ENCODE data around the gene ADAMTS17.

The ADAMTS17 gene

GRCh38 chr15:100141311-100142001 lies 200.3 kb downstream of the ADAMTS17 start:
- in situ Hi-C loops (cut with HindIII; ENCODE audit: low sequenced_read_pairs): no loop called here

GRCh38 chr15:100140527-100141308 lies 201.1 kb downstream of the ADAMTS17 start:
- in situ Hi-C loops (cut with HindIII; ENCODE audit: low sequenced_read_pairs): no loop called here

- in situ Hi-C loops (cut with HindIII; ENCODE audit: low sequenced_read_pairs): no loop called here
These were observed 207.2 kb downstream of the ADAMTS17 start for GRCh38 chr15:100134586-100134985.

GRCh38 chr15:100134089-100134583 lies 207.6 kb downstream of the ADAMTS17 start:
- in situ Hi-C loops (cut with HindIII; ENCODE audit: low sequenced_read_pairs): no loop called here

GRCh38 chr15:100133001-100133400 lies 208.8 kb downstream of the ADAMTS17 start:
- in situ Hi-C loops (cut with HindIII; ENCODE audit: low sequenced_read_pairs): no loop called here

- in situ Hi-C loops (cut with HindIII; ENCODE audit: low sequenced_read_pairs): no loop called here
These were observed 209.5 kb downstream of the ADAMTS17 start for GRCh38 chr15:100132309-100132708.

GRCh38 chr15:100131321-100132224 lies 210.2 kb downstream of the ADAMTS17 start:
- in situ Hi-C loops (cut with HindIII; ENCODE audit: low sequenced_read_pairs): no loop called here

GRCh38 chr15:100129677-100130076 lies 212.1 kb downstream of the ADAMTS17 start:
- in situ Hi-C loops (cut with HindIII; ENCODE audit: low sequenced_read_pairs): no loop called here

- in situ Hi-C loops (cut with HindIII; ENCODE audit: low sequenced_read_pairs): no loop called here
These were observed 216.2 kb downstream of the ADAMTS17 start for GRCh38 chr15:100125401-100126191.

- in situ Hi-C loops (cut with HindIII; ENCODE audit: low sequenced_read_pairs): no loop called here
These were observed 216.8 kb downstream of the ADAMTS17 start for GRCh38 chr15:100124936-100125335.

GRCh38 chr15:100124361-100124760 lies 217.4 kb downstream of the ADAMTS17 start:
- in situ Hi-C loops (cut with HindIII; ENCODE audit: low sequenced_read_pairs): no loop called here

- in situ Hi-C loops (cut with HindIII; ENCODE audit: low sequenced_read_pairs): no loop called here
These were observed 218.2 kb downstream of the ADAMTS17 start for GRCh38 chr15:100123611-100124010.

- in situ Hi-C loops (cut with HindIII; ENCODE audit: low sequenced_read_pairs): no loop called here
These were observed 220.5 kb downstream of the ADAMTS17 start for GRCh38 chr15:100121285-100121684.

- in situ Hi-C loops (cut with HindIII; ENCODE audit: low sequenced_read_pairs): no loop called here
These were observed 221.7 kb downstream of the ADAMTS17 start for GRCh38 chr15:100120111-100120510.

GRCh38 chr15:100118546-100118945 lies 223.2 kb downstream of the ADAMTS17 start:
- in situ Hi-C loops (cut with HindIII; ENCODE audit: low sequenced_read_pairs): no loop called here

- in situ Hi-C loops (cut with HindIII; ENCODE audit: low sequenced_read_pairs): no loop called here
These were observed 225.2 kb downstream of the ADAMTS17 start for GRCh38 chr15:100116416-100117190.

GRCh38 chr15:100115711-100116090 lies 226.1 kb downstream of the ADAMTS17 start:
- in situ Hi-C loops (cut with HindIII; ENCODE audit: low sequenced_read_pairs): no loop called here

GRCh38 chr15:100115066-100115710 lies 226.6 kb downstream of the ADAMTS17 start:
- in situ Hi-C loops (cut with HindIII; ENCODE audit: low sequenced_read_pairs): no loop called here

- in situ Hi-C loops (cut with HindIII; ENCODE audit: low sequenced_read_pairs): no loop called here
These were observed 227.2 kb downstream of the ADAMTS17 start for GRCh38 chr15:100114571-100114970.
